ENCODE results near the gene B3GNT3. TPM values are rescaled to one million over a fixed set of nuclear protein-coding genes. Genes with fewer than 3 reads are reported as not detected.
"Not testable (repeated sequence)": the region's sequence is repeated elsewhere in the genome, so short reads cannot be mapped to it uniquely, and the experiment has no call there.

Gene B3GNT3
- total RNA-seq, 2 donors from 2014 or later, result 2.0 to 6.0 TPM

GRCh38 chr19:17775991-17776803 is 18.7 kb upstream of the B3GNT3 start:
- peaks cover 6% of the 10 kb centered on the region for H3K4me1 ChIP-seq
- DNase-seq, result no peak
- ATAC-seq, result no peak
- intact Hi-C loops (cut with DNase I), result loop anchor here (10.0 kb wide), 1 partner anchor 161 kb away; no protein-coding TSS in a partner anchor
- no peaks in the 10 kb centered on the region for H3K9me3 ChIP-seq
- TF ChIP-seq POLR2A (IDR thresholded peaks at IDR 0.05) (no peak), CTCF (IDR thresholded peaks at IDR 0.05) (no peak)
- H3K4me3 ChIP-seq, result no peak overlapping the region
- no peak overlapping the region for H3K27ac ChIP-seq
- no peaks in the 10 kb centered on the region for H3K27me3 ChIP-seq
- H3K36me3 ChIP-seq (replicated peaks in 1 of 2; ENCODE audit: insufficient read depth in 1 of 2, low read depth in 2 of 2), result no peaks in the 10 kb centered on the region
- 51 to 62% methylated on average over 14 to 27 of the region's 27 CpGs for WGBS, 2 donors

GRCh38 chr19:17777840-17778239 is 17.1 kb upstream of the B3GNT3 start:
- H3K4me1 ChIP-seq; DNase-seq; H3K9me3 ChIP-seq; H3K36me3 ChIP-seq (replicated peaks in 1 of 2; ENCODE audit: insufficient read depth in 1 of 2, low read depth in 2 of 2); H3K4me3 ChIP-seq; ATAC-seq; H3K27ac ChIP-seq; H3K27me3 ChIP-seq: not testable (repeated sequence)
- 72 to 76% methylated on average over 10 of the region's 10 CpGs for WGBS, 2 donors
- intact Hi-C loops (cut with DNase I), result loop anchor here (10.0 kb wide), 1 partner anchor 163 kb away; no protein-coding TSS in a partner anchor

- Histone ChIP-seq H3K27me3 (no peaks in the 10 kb centered on the region), H3K27ac (no peak overlapping the region), H3K4me3 (no peak overlapping the region), H3K36me3 (replicated peaks in 1 of 2; ENCODE audit: insufficient read depth in 1 of 2, low read depth in 2 of 2) (no peaks in the 10 kb centered on the region), H3K4me1 (peaks cover 6% of the 10 kb centered on the region), H3K9me3 (no peaks in the 10 kb centered on the region)
- ATAC-seq (peak; percentile 31), DNase-seq (peak in 3 of 4 donors; percentile 29 to 62 (median 40))
- TF ChIP-seq CTCF (IDR thresholded peaks at IDR 0.05) (no peak), POLR2A (IDR thresholded peaks at IDR 0.05) (no peak)
- intact Hi-C loops (cut with DNase I), result loop anchor here (10.0 kb wide), 1 partner anchor 164 kb away; no protein-coding TSS in a partner anchor
- WGBS, 2 donors, result 5 to 10% methylated on average over 18 to 36 of the region's 37 CpGs
Measured at GRCh38 chr19:17778251-17778967, 16.5 kb upstream of the B3GNT3 start.

- H3K9me3 ChIP-seq, result no peaks in the 10 kb centered on the region
- TF ChIP-seq POLR2A (IDR thresholded peaks at IDR 0.05), result no peak
- no peak for TF ChIP-seq CTCF (IDR thresholded peaks at IDR 0.05)
- no peaks in the 10 kb centered on the region for H3K27me3 ChIP-seq
- intact Hi-C loops (cut with DNase I), result loop anchor here (10.0 kb wide), 1 partner anchor 164 kb away; no protein-coding TSS in a partner anchor
- no peak overlapping the region for H3K4me3 ChIP-seq
- WGBS, 2 donors, result 21 to 27% methylated on average over 25 of the region's 25 CpGs
- H3K36me3 ChIP-seq (replicated peaks in 1 of 2; ENCODE audit: insufficient read depth in 1 of 2, low read depth in 2 of 2), result no peaks in the 10 kb centered on the region
- H3K4me1 ChIP-seq, result peaks cover 6% of the 10 kb centered on the region
- peak in 1 of 4 donors; percentile 80 for DNase-seq
- ATAC-seq, result no peak
- no peak overlapping the region for H3K27ac ChIP-seq
Measured at GRCh38 chr19:17778968-17779929, 15.7 kb upstream of the B3GNT3 start.
